HK-2 (cell line): ENCODE measurements around the gene GPRC5D.
A peak's percentile ranks its signal among the peaks of the same experiment; 100 is the strongest.

Source experiments
- DNase-seq: peaks from one replicate; pipeline ENCODE4 v3.0.0-alpha.2; 2018; ENCODE audit not compliant: unreplicated experiment

The GPRC5D gene

GRCh38 chr12:12952036-12952435 is at the start of gene GPRC5D:
GPRC5D (minus strand) TSS chr12:12952170; CDS start chr12:12950384, 1,786 bp downstream.
- no peak for DNase-seq

- no peak for DNase-seq
Observed at GRCh38 chr12:13001775-13002040, 49.7 kb upstream of the GPRC5D start.

GRCh38 chr12:13000925-13001774 is 49.2 kb upstream of the GPRC5D start:
- DNase-seq, result peak; percentile 70

GRCh38 chr12:13000616-13000924 is 48.6 kb upstream of the GPRC5D start:
- no peak for DNase-seq

GRCh38 chr12:12999959-13000615 is 48.1 kb upstream of the GPRC5D start, which contains the start of gene HEBP1:
HEBP1 (minus strand) TSS chr12:13000265; CDS start chr12:13000114, 151 bp downstream.
- DNase-seq, result peak; percentile 97

GRCh38 chr12:12999271-12999958 is 47.4 kb upstream of the GPRC5D start:
- DNase-seq, result peak; percentile 35

GRCh38 chr12:12998248-12998647 is 46.3 kb upstream of the GPRC5D start:
- no peak for DNase-seq

DNA sequence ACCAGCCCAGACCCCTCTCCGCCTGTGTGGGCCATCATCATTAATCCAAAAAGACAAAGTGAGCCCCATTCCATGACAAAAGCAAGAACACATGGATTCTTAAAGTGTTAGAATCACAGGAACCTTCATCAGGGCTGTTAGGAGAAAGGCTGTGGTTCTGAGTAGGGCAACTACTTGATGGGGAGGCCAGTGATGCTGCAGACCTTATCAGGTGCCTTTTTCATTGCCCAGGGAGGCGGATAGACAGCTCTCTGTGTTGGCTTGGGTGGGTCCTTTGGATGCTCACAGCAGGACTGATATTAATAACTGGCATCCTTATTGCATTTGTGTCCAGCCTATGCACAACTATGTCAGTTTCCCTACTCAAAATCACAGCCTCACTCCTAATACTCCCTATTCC is 45.8 kb upstream of the GPRC5D start:
- DNase-seq, result no peak

- DNase-seq, result no peak
Observed at GRCh38 chr12:12997156-12997555, 45.2 kb upstream of the GPRC5D start.

DNA sequence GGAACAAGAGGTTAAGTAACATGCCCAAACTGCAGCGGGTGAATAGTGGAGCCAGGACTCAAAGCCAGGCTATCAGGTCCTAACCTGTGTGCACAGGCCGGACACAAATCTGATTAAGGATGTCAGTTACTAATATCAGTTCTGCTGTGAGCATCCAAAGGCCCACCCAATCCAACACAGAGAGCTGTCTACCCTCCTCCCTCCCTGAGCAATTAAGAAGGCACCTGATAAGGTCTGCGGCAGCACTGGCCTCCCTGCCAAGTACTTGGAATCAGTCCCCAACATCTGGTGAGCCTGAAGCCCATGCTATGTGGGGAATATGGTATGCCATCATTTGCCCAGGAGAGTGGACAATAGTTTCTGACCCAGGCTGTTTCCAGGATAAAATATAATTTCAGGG is 44.2 kb upstream of the GPRC5D start:
- DNase-seq, result no peak

- no peak for DNase-seq
Observed at GRCh38 chr12:12995088-12995487, 43.1 kb upstream of the GPRC5D start.

DNA sequence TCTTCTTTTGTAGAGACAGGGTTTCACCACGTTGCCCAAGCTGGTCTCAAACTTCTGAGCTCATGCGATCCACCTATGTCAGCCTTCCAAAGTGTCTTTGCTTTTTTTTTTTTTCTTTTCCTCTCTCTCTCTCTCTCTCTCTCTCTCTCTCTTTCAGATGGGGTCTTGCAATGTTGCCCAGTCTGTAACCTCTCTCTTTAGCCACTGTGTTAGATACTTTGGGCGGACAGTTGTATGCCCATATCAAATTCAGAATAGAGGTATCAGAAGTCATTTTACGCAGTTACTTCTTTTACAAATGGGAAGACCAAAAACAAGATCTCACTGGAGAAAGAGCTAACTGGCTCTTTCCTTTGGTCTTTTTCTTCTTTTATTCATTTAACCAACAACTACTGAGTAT is 41.4 kb upstream of the GPRC5D start:
- DNase-seq, result no peak

DNA sequence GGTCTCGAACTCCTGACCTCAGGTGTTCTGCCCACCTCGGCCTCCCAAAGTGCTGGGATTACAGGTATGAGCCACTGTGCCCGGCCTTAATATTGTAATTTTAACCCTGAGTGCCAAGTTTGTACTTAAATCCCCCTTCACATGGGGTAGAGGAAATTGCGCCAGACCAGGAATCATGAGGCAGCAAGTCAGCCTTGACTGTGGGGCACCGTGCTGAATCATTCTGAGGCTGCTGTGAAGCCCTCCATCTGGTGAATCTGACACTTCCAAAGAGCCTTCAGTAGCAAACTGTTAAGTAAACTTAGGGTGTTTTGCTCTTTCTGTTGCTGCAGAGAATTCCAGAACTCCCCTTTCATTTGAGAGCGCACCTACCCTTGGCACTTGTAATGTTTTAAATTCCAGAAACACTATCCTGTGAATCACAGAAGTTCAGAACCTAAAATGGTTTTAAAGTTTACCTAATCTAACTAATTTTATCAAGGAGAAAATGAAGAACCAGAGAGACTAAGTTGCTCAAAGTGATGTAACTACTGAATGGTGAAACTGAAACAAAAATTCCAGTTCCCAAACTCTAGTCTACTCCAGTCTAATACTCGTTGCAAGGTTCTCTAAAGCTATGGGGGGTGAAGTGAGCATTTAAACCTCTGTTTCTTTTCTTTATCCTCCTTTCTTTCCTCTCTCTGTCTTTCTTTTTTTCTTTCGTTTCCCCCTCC is 40.6 kb upstream of the GPRC5D start:
- peak; percentile 53 for DNase-seq

DNA sequence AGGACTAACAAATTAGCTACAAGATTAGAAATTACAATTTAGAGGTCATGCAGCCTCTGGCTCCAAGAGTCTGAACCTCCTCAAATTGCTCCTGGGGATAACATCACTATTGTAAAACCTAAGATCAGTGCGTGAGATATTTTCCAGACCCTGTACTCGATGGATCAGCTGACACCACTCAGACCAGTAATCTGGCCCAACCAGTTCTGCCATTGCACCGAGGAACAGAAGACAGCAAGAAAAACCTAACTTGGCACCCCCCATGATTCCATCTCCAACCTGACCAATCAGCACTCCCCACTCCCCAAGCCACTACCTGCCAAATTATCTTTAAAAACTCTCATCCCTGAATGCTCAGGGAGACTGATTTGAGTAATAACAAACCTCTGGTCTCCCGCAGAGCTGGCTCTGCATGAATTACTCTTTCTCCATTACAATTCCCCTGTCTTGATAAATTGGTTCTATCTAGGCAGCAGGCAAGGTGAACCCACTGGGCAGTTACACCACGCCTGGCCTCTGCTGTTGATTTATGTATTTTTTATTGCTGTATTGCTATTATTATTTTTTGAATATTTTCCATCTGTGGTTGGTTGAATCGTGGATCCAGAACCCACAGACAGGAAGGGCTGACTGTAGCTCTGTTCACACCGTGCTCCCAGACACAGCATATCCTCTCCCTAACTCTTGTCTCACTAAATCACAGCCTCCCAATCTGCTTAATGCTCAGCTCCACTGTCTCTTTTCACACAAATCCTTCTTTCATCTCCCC is 38.9 kb upstream of the GPRC5D start:
- no peak for DNase-seq

- no peak for DNase-seq
Observed at GRCh38 chr12:12987421-12987820, 35.5 kb upstream of the GPRC5D start.

DNA sequence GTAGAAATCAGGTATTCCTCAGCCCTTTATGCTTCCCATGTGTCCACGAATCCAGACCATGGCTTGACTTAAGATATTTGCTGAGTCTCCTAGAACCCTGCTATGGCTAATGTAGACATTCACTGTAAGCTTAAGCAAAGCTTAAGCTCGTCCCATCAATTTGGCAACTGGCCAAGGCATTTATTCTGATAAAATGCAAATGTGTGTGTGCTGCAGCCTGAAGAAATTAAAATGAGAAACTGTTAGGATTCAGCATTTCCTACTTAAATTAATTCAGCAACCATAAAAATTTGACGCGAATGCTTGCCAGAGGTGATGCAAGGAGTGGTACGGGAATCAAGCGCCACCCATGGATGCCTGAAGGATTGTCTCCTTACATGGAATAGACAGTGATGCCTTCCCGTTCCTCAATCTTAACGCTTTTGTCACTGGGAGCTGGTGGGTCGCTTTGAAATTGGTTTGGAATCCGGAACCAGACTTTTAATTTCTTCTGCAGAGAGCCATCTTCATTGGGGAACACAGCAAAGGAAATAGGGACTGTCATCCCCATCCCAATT is 34.9 kb upstream of the GPRC5D start:
- no peak for DNase-seq

GRCh38 chr12:12985817-12986408 is 33.9 kb upstream of the GPRC5D start:
- DNase-seq, result peak; percentile 23

DNA sequence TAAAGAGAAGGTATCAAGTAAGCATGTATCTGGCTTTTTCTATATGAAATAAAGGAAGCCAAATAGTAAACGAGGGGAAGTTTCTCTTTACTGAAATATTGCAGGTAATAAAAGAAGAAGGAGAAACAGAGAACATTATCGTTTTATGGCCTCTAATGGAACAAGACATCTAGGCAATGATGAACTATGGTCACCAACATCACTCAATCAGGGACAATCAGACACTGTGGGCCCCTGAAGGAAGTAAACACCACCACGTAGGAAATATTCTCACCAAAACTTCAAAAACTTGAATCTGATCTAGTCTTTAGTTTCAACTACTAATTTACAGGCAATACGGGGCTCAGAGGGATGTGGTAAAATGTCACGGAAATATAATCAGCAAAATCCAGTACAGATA is 32.2 kb upstream of the GPRC5D start:
- no peak for DNase-seq

- DNase-seq, result peak; percentile 16
Observed at GRCh38 chr12:12983420-12984035, 31.6 kb upstream of the GPRC5D start.

GRCh38 chr12:12982331-12982730 is 30.4 kb upstream of the GPRC5D start:
- DNase-seq, result no peak
